Erythroblast (primary cell): Measurements from ENCODE around the gene IQCH.
A peak's percentile ranks its signal among the peaks of the same experiment; 100 is the strongest.
"Not testable (repeated sequence)": the region's sequence is repeated elsewhere in the genome, so short reads cannot be mapped to it uniquely, and the experiment has no call there.

ENCODE experiments used
- DNase-seq, 2 experiments: peaks; one replicate each; lab custom pipeline; 2025; lab: John Stamatoyannopoulos, UW
- GATA1 ChIP-seq: IDR thresholded peaks from 2 replicates; pipeline ENCODE4 v1.6.1; 2011; ENCODE audit warnings: low read depth, mild to moderate bottlenecking, control low read depth, low read length, moderate library complexity
- POLR2A ChIP-seq: IDR thresholded peaks from 2 replicates; pipeline ENCODE4 v1.6.1; 2011; ENCODE audit warnings: mild to moderate bottlenecking, low read length

The IQCH gene

GRCh38 chr15:67415181-67415580, 160.6 kb downstream of the IQCH start:
- no peak for DNase-seq
- TF ChIP-seq GATA1, result no peak
- no peak for TF ChIP-seq POLR2A

GRCh38 chr15:67416891-67417290, 162.3 kb downstream of the IQCH start:
- no peak for DNase-seq
- TF ChIP-seq POLR2A (no peak), GATA1 (no peak)

- DNase-seq, result no peak
- TF ChIP-seq GATA1 (no peak), POLR2A (no peak)
Measured at GRCh38 chr15:67419705-67420104, 165.1 kb downstream of the IQCH start.

- no peak for DNase-seq
- TF ChIP-seq POLR2A (no peak), GATA1 (no peak)
Measured at GRCh38 chr15:67420137-67420536, 165.6 kb downstream of the IQCH start.

- TF ChIP-seq POLR2A, result no peak
- TF ChIP-seq GATA1, result no peak
- no peak for DNase-seq
Measured at GRCh38 chr15:67421105-67421504, 166.5 kb downstream of the IQCH start.

GRCh38 chr15:67422296-67422695, 167.7 kb downstream of the IQCH start:
- DNase-seq, result no peak
- no peak for TF ChIP-seq POLR2A
- no peak for TF ChIP-seq GATA1

GRCh38 chr15:67433495-67434099, 179.0 kb downstream of the IQCH start:
- peak; percentile 18 to 53 for DNase-seq

GRCh38 chr15:67436351-67437250, 182.0 kb downstream of the IQCH start:
- DNase-seq, result not testable (repeated sequence)

More at GRCh38 chr15:67433495-67434099, 179.0 kb downstream of the IQCH start:
- TF ChIP-seq POLR2A (no peak), GATA1 (no peak)

GRCh38 chr15:67444100-67444499, 189.5 kb downstream of the IQCH start:
- no peak for TF ChIP-seq POLR2A
- no peak for DNase-seq

- no peak for DNase-seq
- TF ChIP-seq POLR2A, result no peak
- no peak for TF ChIP-seq GATA1
Measured at GRCh38 chr15:67446449-67446848, 191.9 kb downstream of the IQCH start.

GRCh38 chr15:67448372-67448771, 193.8 kb downstream of the IQCH start:
- not testable (repeated sequence) for DNase-seq

- DNase-seq, result not testable (repeated sequence)
Measured at GRCh38 chr15:67453703-67454102, 199.1 kb downstream of the IQCH start.

- TF ChIP-seq POLR2A (no peak), GATA1 (no peak)
- peak; percentile 65 to 82 for DNase-seq
Measured at GRCh38 chr15:67456677-67457529, 202.3 kb downstream of the IQCH start.

GRCh38 chr15:67458331-67459029, 203.9 kb downstream of the IQCH start:
- no peak for TF ChIP-seq POLR2A
- no peak for TF ChIP-seq GATA1
- no peak for DNase-seq
